Activated T-helper 17 cell treated with anti-CD3 and anti-CD28 coated beads, Interleukin-2, amount 50 U/mL, for 72 hours (primary cell): ENCODE measurements around the gene TBX6. TPM values are rescaled to one million over a fixed set of nuclear protein-coding genes. Genes with fewer than 3 reads are reported as not detected.
"Not testable (repeated sequence)": the region's sequence is repeated elsewhere in the genome, so short reads cannot be mapped to it uniquely, and the experiment has no call there.

Experiments used
- ATAC-seq: fragments of 150-1000 bp; cut with Tn5 transposase; replicated peaks from 2 replicates; pipeline ENCODE4 v1.10.0; 2021; ENCODE audit warnings: mild to moderate bottlenecking, moderate library complexity
- H3K27ac Mint-ChIP-seq: one replicate; pipeline ENCODE4 v1.8.0; 2022; ENCODE audit warnings: mixed read lengths
- H3K27me3 Mint-ChIP-seq: one replicate; pipeline ENCODE4 v1.8.0; 2022; ENCODE audit warnings: mixed read lengths
- H3K36me3 Mint-ChIP-seq: one replicate; pipeline ENCODE4 v1.8.0; 2022; ENCODE audit warnings: low read depth, mild to moderate bottlenecking, mixed read lengths
- H3K4me1 Mint-ChIP-seq: one replicate; pipeline ENCODE4 v1.8.0; 2022; ENCODE audit warnings: mixed read lengths
- H3K4me3 Mint-ChIP-seq: one replicate; pipeline ENCODE4 v1.8.0; 2022; ENCODE audit warnings: mild to moderate bottlenecking, mixed read lengths
- H3K9me3 Mint-ChIP-seq: one replicate; pipeline ENCODE4 v1.8.0; 2022; ENCODE audit warnings: mixed read lengths
- total RNA-seq, 2 donors: library from RNA; stranded (reverse); gene quantifications; one replicate each; pipeline ENCODE4 v1.2.3, GENCODE V29; 2022

TBX6 gene
- total RNA-seq: 1 to 10 TPM; 1.1 to 3.7 TPM

- no peaks in the 10 kb centered on the region for H3K9me3 Mint-ChIP-seq
- H3K27me3 Mint-ChIP-seq: no peaks in the 10 kb centered on the region
- peak within 1 kb of the TSS; percentile 95 for H3K4me3 Mint-ChIP-seq
- H3K27ac Mint-ChIP-seq: peak within 1 kb of the TSS; percentile 87
- ATAC-seq: peak; percentile 79
- H3K36me3 Mint-ChIP-seq: peaks cover 33% of the 10 kb centered on the region
- H3K4me1 Mint-ChIP-seq: peaks cover 20% of the 10 kb centered on the region
These were observed at the start of gene TBX6 for GRCh38 chr16:30091474-30092372. TSS of gene TBX6 (minus strand) at chr16:30091924. CDS start at chr16:30091193, 731 bp downstream.

GRCh38 chr16:30139583-30140481 is 48.1 kb upstream of the TBX6 start:
- no peaks in the 10 kb centered on the region for H3K27me3 Mint-ChIP-seq
- peaks cover 10% of the 10 kb centered on the region for H3K4me1 Mint-ChIP-seq
- H3K36me3 Mint-ChIP-seq: no peaks in the 10 kb centered on the region
- H3K9me3 Mint-ChIP-seq: no peaks in the 10 kb centered on the region
- peak; percentile 60 for ATAC-seq
- H3K4me3 Mint-ChIP-seq: peak overlapping the region; percentile 33
- peak overlapping the region; percentile 29 for H3K27ac Mint-ChIP-seq

- Mint-ChIP-seq H3K9me3 (no peaks in the 10 kb centered on the region), H3K27ac (no peak overlapping the region), H3K27me3 (no peaks in the 10 kb centered on the region), H3K36me3 (no peaks in the 10 kb centered on the region), H3K4me3 (no peak overlapping the region), H3K4me1 (peaks cover 5% of the 10 kb centered on the region)
- ATAC-seq: no peak
These were observed 46.2 kb upstream of the TBX6 start for GRCh38 chr16:30137897-30138296.

- Mint-ChIP-seq H3K36me3 (no peaks in the 10 kb centered on the region), H3K9me3 (no peaks in the 10 kb centered on the region), H3K27me3 (no peaks in the 10 kb centered on the region), H3K4me3 (no peak overlapping the region), H3K4me1 (peaks cover 5% of the 10 kb centered on the region), H3K27ac (no peak overlapping the region)
- ATAC-seq: no peak
These were observed 45.4 kb upstream of the TBX6 start for GRCh38 chr16:30136971-30137605.

GRCh38 chr16:30132591-30132990 is 40.9 kb upstream of the TBX6 start:
- H3K4me1 Mint-ChIP-seq: no peaks in the 10 kb centered on the region
- H3K27ac Mint-ChIP-seq: no peak overlapping the region
- no peaks in the 10 kb centered on the region for H3K36me3 Mint-ChIP-seq
- no peaks in the 10 kb centered on the region for H3K9me3 Mint-ChIP-seq
- no peak for ATAC-seq
- H3K4me3 Mint-ChIP-seq: no peak overlapping the region
- H3K27me3 Mint-ChIP-seq: no peaks in the 10 kb centered on the region

GRCh38 chr16:30131869-30132475 is 40.2 kb upstream of the TBX6 start:
- Mint-ChIP-seq H3K36me3 (no peaks in the 10 kb centered on the region), H3K27ac (no peak overlapping the region), H3K9me3 (no peaks in the 10 kb centered on the region), H3K4me1 (no peaks in the 10 kb centered on the region), H3K27me3 (no peaks in the 10 kb centered on the region), H3K4me3 (no peak overlapping the region)
- ATAC-seq: no peak

- Mint-ChIP-seq H3K4me1 (no peaks in the 10 kb centered on the region), H3K27ac (no peak overlapping the region), H3K27me3 (no peaks in the 10 kb centered on the region), H3K4me3 (no peak overlapping the region), H3K36me3 (no peaks in the 10 kb centered on the region), H3K9me3 (no peaks in the 10 kb centered on the region)
- ATAC-seq: no peak
These were observed 36.3 kb upstream of the TBX6 start for GRCh38 chr16:30127993-30128392.

- H3K36me3 Mint-ChIP-seq: peaks cover 11% of the 10 kb centered on the region
- not testable (repeated sequence) for H3K4me1 Mint-ChIP-seq, ATAC-seq, H3K4me3 Mint-ChIP-seq, H3K27me3 Mint-ChIP-seq, H3K9me3 Mint-ChIP-seq, H3K27ac Mint-ChIP-seq
These were observed 34.0 kb upstream of the TBX6 start for GRCh38 chr16:30125690-30126089.

- Mint-ChIP-seq H3K36me3 (peaks cover 18% of the 10 kb centered on the region), H3K4me3 (no peak overlapping the region), H3K4me1 (no peaks in the 10 kb centered on the region), H3K9me3 (no peaks in the 10 kb centered on the region), H3K27me3 (no peaks in the 10 kb centered on the region), H3K27ac (no peak overlapping the region)
- no peak for ATAC-seq
These were observed 33.3 kb upstream of the TBX6 start for GRCh38 chr16:30124985-30125379.

- no peaks in the 10 kb centered on the region for H3K9me3 Mint-ChIP-seq
- peak overlapping the region; percentile 86 for H3K4me3 Mint-ChIP-seq
- peak overlapping the region; percentile 89 for H3K27ac Mint-ChIP-seq
- no peaks in the 10 kb centered on the region for H3K4me1 Mint-ChIP-seq
- H3K36me3 Mint-ChIP-seq: peaks cover 36% of the 10 kb centered on the region
- no peaks in the 10 kb centered on the region for H3K27me3 Mint-ChIP-seq
- ATAC-seq: peak; percentile 33
These were observed 31.0 kb upstream of the TBX6 start for GRCh38 chr16:30122604-30123160.

- H3K9me3 Mint-ChIP-seq: no peaks in the 10 kb centered on the region
- no peaks in the 10 kb centered on the region for H3K4me1 Mint-ChIP-seq
- H3K27ac Mint-ChIP-seq: peak overlapping the region; percentile 89
- peak overlapping the region; percentile 86 for H3K4me3 Mint-ChIP-seq
- no peaks in the 10 kb centered on the region for H3K27me3 Mint-ChIP-seq
- H3K36me3 Mint-ChIP-seq: peaks cover 44% of the 10 kb centered on the region
- ATAC-seq: no peak
These were observed 30.2 kb upstream of the TBX6 start for GRCh38 chr16:30121741-30122571.

- H3K27me3 Mint-ChIP-seq: no peaks in the 10 kb centered on the region
- H3K9me3 Mint-ChIP-seq: no peaks in the 10 kb centered on the region
- H3K27ac Mint-ChIP-seq: peak overlapping the region; percentile 8
- H3K4me3 Mint-ChIP-seq: no peak overlapping the region
- peaks cover 47% of the 10 kb centered on the region for H3K36me3 Mint-ChIP-seq
- no peak for ATAC-seq
- no peaks in the 10 kb centered on the region for H3K4me1 Mint-ChIP-seq
These were observed 28.8 kb upstream of the TBX6 start for GRCh38 chr16:30120340-30121105.
